Breast epithelium (tissue), 4 donors: ENCODE data around the gene SGCA. TPM values are rescaled to one million over a fixed set of nuclear protein-coding genes. Genes with fewer than 3 reads are reported as not detected.

ENCODE experiments used
- DNase-seq, 2 donors: peaks; one replicate each; pipeline ENCODE4 v3.0.0-alpha.2; 2019; ENCODE audit warnings: low spot score in 2 of 2
- H3K27ac ChIP-seq, 2 donors: fragments of 200-600 bp; sonication (generic) in 1 of 2; one replicate each; pipeline ENCODE4 v1.5.1; 2016 to 2019; ENCODE audit warnings: mild to moderate bottlenecking in 1 of 2
- H3K27me3 ChIP-seq, 2 donors: fragments of 200-600 bp; sonication (generic) in 1 of 2; one replicate each; pipeline versions ENCODE4 v1.5.1 to v1.6.0; 2017 to 2019; ENCODE audit warnings: control low read depth in 1 of 2, mild to moderate bottlenecking in 1 of 2
- H3K36me3 ChIP-seq: fragments of 200-600 bp; one replicate; pipeline ENCODE4 v1.5.1; 2019
- H3K4me1 ChIP-seq, 2 donors: fragments of 200-600 bp; sonication (generic); one replicate each; pipeline ENCODE4 v1.5.1; 2016 to 2019; ENCODE audit warnings: control low read depth in 1 of 2
- H3K4me3 ChIP-seq, 3 donors: fragments of 200-600 bp; sonication (generic); 1 replicate in 2 of 3; 2 replicates in 1 of 3; pipeline ENCODE4 v1.5.1; 2016 to 2019; ENCODE audit warnings: mild to moderate bottlenecking in 3 of 3, moderate library complexity in 2 of 3
- H3K9me3 ChIP-seq, 2 donors: fragments of 200-600 bp; sonication (generic) in 1 of 2; one replicate each; pipeline ENCODE4 v1.5.1; 2016 to 2019; ENCODE audit warnings: control low read depth in 1 of 2
- POLR2A ChIP-seq: fragments of 450-650 bp; IDR thresholded peaks from one replicate; pipeline ENCODE4 v1.6.1; 2016; ENCODE audit warnings: antibody characterized with exemption, mild to moderate bottlenecking, moderate library complexity
- POLR2AphosphoS5 ChIP-seq, 3 donors: sonication (generic); formaldehyde crosslinking; IDR thresholded peaks; one replicate each; pipeline ENCODE4 v1.6.1; 2017; ENCODE audit warnings: antibody characterized with exemption in 3 of 3
- intact Hi-C: fragments of 100-400 bp; cut with DNase I; formaldehyde crosslinking; loops from one replicate; pipeline ENCODE4 v1.15.1; 2023; ENCODE audit warnings: low total_unique reads
- total RNA-seq, 3 donors: library from RNA; depleted of rRNA; stranded (reverse); fragments of >200 nt; gene quantifications; one replicate each; pipeline ENCODE4 v1.1.0, GENCODE V29; 2016
- TF ChIP-seq, protein P1 (sequence below), 3 donors: fragments of 450-650 bp; IDR thresholded peaks; one replicate each; pipeline ENCODE4 v1.5.1; 2016 to 2017; ENCODE audit warnings: antibody characterized with exemption in 3 of 3, mild to moderate bottlenecking in 3 of 3, moderate library complexity in 3 of 3

The SGCA gene
- total RNA-seq, 3 donors from 2014 or later, result 0.33 to 2.6 (median 0.73) TPM

DNA sequence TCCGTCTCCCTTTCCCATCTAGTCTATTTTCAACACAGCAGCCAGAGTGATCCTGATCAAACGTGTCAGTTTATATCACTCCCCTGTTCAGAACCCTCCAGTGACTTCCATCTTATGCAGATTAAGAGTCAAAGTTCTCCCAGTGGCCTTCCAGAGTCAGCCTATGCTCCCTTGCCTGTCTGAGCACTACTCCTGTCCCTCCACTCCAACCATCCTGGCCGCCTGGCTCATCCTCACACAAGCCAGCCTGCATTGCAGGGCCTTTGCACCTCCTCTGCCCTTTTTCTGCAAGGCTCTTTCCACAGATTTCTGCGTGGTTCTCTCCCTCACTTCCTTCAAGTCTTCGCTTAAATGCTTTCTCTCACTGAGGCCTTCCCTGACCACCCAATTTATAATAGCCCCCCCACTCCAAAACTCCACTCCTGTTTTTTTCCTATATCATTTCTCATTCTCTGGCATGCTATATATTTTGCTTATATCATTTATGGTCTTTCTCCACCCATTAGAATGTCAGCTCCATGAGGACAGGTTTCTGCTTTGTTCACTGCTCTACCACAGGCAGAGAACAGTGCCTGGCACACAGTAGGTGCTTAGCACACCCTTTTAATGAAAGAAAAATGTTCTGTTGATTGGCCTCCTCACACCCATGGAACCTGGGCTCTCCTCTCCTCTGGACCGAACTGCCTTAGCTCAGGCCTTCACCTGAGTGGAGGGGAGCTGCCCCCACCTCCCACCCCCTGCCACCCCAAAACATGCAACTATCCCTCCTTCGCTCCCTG is 45.1 kb upstream of the SGCA start:
- peaks cover 0 to 7% of the 10 kb centered on the region in 2 donors for H3K4me1 ChIP-seq
- no peaks in the 10 kb centered on the region for H3K27me3 ChIP-seq
- no peaks in the 10 kb centered on the region for H3K9me3 ChIP-seq
- intact Hi-C loops, result no loop called here
- H3K27ac ChIP-seq, result no peak overlapping the region
- H3K4me3 ChIP-seq, result no peak overlapping the region
- H3K36me3 ChIP-seq, result no peaks in the 10 kb centered on the region
- TF ChIP-seq, protein P1, sequence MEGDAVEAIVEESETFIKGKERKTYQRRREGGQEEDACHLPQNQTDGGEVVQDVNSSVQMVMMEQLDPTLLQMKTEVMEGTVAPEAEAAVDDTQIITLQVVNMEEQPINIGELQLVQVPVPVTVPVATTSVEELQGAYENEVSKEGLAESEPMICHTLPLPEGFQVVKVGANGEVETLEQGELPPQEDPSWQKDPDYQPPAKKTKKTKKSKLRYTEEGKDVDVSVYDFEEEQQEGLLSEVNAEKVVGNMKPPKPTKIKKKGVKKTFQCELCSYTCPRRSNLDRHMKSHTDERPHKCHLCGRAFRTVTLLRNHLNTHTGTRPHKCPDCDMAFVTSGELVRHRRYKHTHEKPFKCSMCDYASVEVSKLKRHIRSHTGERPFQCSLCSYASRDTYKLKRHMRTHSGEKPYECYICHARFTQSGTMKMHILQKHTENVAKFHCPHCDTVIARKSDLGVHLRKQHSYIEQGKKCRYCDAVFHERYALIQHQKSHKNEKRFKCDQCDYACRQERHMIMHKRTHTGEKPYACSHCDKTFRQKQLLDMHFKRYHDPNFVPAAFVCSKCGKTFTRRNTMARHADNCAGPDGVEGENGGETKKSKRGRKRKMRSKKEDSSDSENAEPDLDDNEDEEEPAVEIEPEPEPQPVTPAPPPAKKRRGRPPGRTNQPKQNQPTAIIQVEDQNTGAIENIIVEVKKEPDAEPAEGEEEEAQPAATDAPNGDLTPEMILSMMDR (IDR thresholded peaks at IDR 0.05), result no peak
- no peak for DNase-seq

DNA sequence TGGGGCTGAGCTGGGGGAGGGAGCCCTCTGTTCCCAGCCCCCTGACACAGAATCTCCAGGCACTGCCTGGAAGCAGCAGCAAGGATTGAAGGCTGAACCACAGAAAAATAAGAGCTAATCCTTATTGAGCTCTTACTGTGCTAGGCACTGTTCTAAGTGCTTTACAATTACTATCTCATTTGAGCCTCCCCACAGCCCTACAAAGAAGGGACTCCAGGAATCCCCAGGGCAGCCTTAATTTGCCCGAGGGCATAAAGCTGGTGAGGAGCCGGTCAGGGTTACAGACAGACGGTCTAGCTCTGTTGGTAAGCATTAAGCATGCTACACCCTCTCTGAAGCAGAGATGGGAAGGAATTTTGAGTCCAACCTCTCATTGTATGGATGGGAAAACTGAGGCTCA is 42.9 kb upstream of the SGCA start:
- Histone ChIP-seq H3K4me3 (no peak overlapping the region), H3K9me3 (no peaks in the 10 kb centered on the region), H3K4me1 (no peaks in the 10 kb centered on the region), H3K36me3 (no peaks in the 10 kb centered on the region), H3K27me3 (no peaks in the 10 kb centered on the region), H3K27ac (no peak overlapping the region)
- TF ChIP-seq, protein P1 (IDR thresholded peaks at IDR 0.05), result no peak
- TF ChIP-seq POLR2A (no peak), POLR2AphosphoS5 (IDR thresholded peaks at IDR 0.05) (no peak)
- no peak for DNase-seq
- intact Hi-C loops, result no loop called here

- H3K27ac ChIP-seq, result no peak overlapping the region
- TF ChIP-seq POLR2AphosphoS5 (IDR thresholded peaks at IDR 0.05), result no peak
- no peak for TF ChIP-seq POLR2A
- intact Hi-C loops, result no loop called here
Observed at GRCh38 chr17:50123649-50124349, 42.0 kb upstream of the SGCA start.

GRCh38 chr17:50125420-50125997 is 40.3 kb upstream of the SGCA start:
- Histone ChIP-seq H3K36me3 (no peaks in the 10 kb centered on the region), H3K27ac (no peak overlapping the region), H3K27me3 (peaks cover 8 to 9% of the 10 kb centered on the region in 2 donors), H3K9me3 (no peaks in the 10 kb centered on the region), H3K4me1 (peaks cover 0 to 10% of the 10 kb centered on the region in 2 donors), H3K4me3 (no peak overlapping the region)
- no peak for DNase-seq
- intact Hi-C loops, result no loop called here
- no peak for TF ChIP-seq POLR2A
- TF ChIP-seq POLR2AphosphoS5 (IDR thresholded peaks at IDR 0.05), result no peak
- TF ChIP-seq, protein P1 (IDR thresholded peaks at IDR 0.05), result no peak

More at GRCh38 chr17:50123649-50124349, 42.0 kb upstream of the SGCA start:
- DNase-seq, result no peak
- Histone ChIP-seq H3K4me3 (no peak overlapping the region), H3K4me1 (no peaks in the 10 kb centered on the region), H3K27me3 (peaks cover 0 to 3% of the 10 kb centered on the region in 2 donors), H3K36me3 (no peaks in the 10 kb centered on the region), H3K9me3 (no peaks in the 10 kb centered on the region)

DNA sequence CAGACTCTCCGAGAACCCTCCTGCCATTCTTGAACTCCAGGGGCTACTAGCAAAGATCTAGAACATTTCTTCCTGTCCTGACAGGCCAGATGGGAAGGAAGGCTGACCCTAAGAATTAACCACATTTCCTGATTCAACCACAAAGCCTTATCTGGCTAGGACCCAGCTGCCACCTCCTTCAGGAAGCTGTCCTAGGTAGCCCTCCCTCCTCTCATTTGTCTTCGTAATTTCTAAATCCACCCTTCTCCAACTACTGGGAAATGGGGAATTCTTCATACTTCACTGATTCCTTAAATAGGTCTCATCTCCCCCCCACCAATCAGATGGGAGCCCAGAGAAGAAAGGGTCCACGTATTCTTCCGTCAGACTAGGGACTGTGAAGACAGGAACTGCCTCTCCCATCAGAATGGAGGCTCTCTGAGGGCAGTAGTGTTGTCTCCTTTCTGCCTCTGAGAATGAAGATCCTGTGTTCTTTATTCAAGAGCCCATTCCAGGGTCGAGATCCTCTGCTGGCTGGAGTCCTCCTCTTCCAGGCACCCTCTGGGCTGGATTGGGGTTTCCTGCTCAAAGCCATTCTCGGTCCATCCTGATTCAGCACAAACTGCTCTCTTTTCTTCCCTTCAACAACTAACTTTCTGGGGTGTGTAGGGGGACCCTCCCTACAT is 38.0 kb upstream of the SGCA start:
- H3K4me3 ChIP-seq, result no peak overlapping the region
- TF ChIP-seq POLR2A, result no peak
- DNase-seq, result no peak
- intact Hi-C loops, result no loop called here
- no peaks in the 10 kb centered on the region for H3K36me3 ChIP-seq
- peaks cover 0 to 10% of the 10 kb centered on the region in 2 donors for H3K4me1 ChIP-seq
- no peak overlapping the region for H3K27ac ChIP-seq
- no peaks in the 10 kb centered on the region for H3K9me3 ChIP-seq
- H3K27me3 ChIP-seq, result peaks cover 8 to 9% of the 10 kb centered on the region in 2 donors
